ENCODE measurements around the gene RNF157.

Gene RNF157

DNA sequence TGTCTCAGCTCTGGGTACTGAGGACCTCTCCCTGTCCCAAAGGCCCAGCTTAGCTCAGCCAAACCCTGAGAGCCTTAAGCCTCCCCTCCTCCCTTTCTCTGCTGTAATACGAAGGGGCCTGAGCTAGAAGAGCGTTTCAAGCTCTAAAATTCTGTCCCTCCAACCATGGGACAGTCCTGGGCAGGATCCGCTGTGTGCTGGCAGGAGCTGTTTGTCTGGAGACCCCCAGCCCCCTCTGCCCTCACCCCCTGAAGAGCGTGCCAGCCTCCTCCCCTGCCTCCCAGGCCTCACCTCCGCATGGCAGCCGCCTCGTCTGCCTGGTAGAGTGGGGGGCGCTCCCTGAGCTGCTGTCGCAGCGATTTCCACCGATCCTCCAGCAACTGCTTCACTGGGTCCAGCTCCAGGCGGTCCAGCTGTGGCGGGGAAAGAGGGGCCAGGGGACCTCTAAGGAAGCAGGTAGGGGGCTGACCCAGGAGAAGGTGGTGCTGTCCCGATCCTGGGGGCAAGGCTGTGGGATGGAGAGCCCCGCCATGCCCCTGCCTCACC lies 39.5 kb upstream of the RNF157 start:
- Histone ChIP-seq H3K36me3 (replicated peaks; ENCODE audit: insufficient read depth, low read length) (no peaks in the 10 kb centered on the region), H3K4me1 (ENCODE audit: low read length) (no peaks in the 10 kb centered on the region), H3F3A (ENCODE audit: insufficient read depth, low read length) (no peaks in the 10 kb centered on the region), H3K9ac (ENCODE audit: low read length) (no peak overlapping the region), H3K4me3 (ENCODE audit: low read length) (no peak overlapping the region), H2AFZ (ENCODE audit: low read length) (no peak overlapping the region), H3K79me2 (ENCODE audit: low read length) (no peaks in the 10 kb centered on the region), H3K4me2 (ENCODE audit: low read depth, low read length) (no peak overlapping the region), H4K20me1 (ENCODE audit: insufficient read depth, low read length) (no peaks in the 10 kb centered on the region), H3K27me3 (replicated peaks; ENCODE audit: insufficient read depth, low read length) (no peaks in the 10 kb centered on the region), H3K9me3 (replicated peaks; ENCODE audit: insufficient read depth, low read length) (no peaks in the 10 kb centered on the region), H3K9me2 (replicated peaks; ENCODE audit: insufficient read depth, low read length) (no peaks in the 10 kb centered on the region), H3K27ac (ENCODE audit: low read length) (no peak overlapping the region)
- TF ChIP-seq CTCF (IDR thresholded peaks at IDR 0.05; ENCODE audit: low read length) = no peak
- no peak for TF ChIP-seq EZH2 (optimal IDR thresholded peaks at IDR 0.05; ENCODE audit: low read depth, low read length)
- no peak for TF ChIP-seq EZH2phosphoT487 (IDR thresholded peaks at IDR 0.05; ENCODE audit: low read length)
- DNase-seq = no peak

- H3K79me2 ChIP-seq (ENCODE audit: low read length) = no peaks in the 10 kb centered on the region
- no peak overlapping the region for H3K27ac ChIP-seq (ENCODE audit: low read length)
- no peak overlapping the region for H3K4me2 ChIP-seq (ENCODE audit: low read depth, low read length)
- no peaks in the 10 kb centered on the region for H3K9me3 ChIP-seq (replicated peaks; ENCODE audit: insufficient read depth, low read length)
- H3F3A ChIP-seq (ENCODE audit: insufficient read depth, low read length) = peaks cover 3% of the 10 kb centered on the region
- H3K9ac ChIP-seq (ENCODE audit: low read length) = no peak overlapping the region
- H3K27me3 ChIP-seq (replicated peaks; ENCODE audit: insufficient read depth, low read length) = no peaks in the 10 kb centered on the region
- H3K4me1 ChIP-seq (ENCODE audit: low read length) = no peaks in the 10 kb centered on the region
- peak; percentile 84 for DNase-seq
- no peaks in the 10 kb centered on the region for H3K9me2 ChIP-seq (replicated peaks; ENCODE audit: insufficient read depth, low read length)
- no peaks in the 10 kb centered on the region for H4K20me1 ChIP-seq (ENCODE audit: insufficient read depth, low read length)
- 0 out of 2 replicates have a peak overlapping the region, but pooled peaks have one; percentile 24 for H2AFZ ChIP-seq (ENCODE audit: low read length)
- peak; percentile 97 for TF ChIP-seq CTCF (IDR thresholded peaks at IDR 0.05; ENCODE audit: low read length)
- no peak for TF ChIP-seq EZH2phosphoT487 (IDR thresholded peaks at IDR 0.05; ENCODE audit: low read length)
- no peak for TF ChIP-seq EZH2 (optimal IDR thresholded peaks at IDR 0.05; ENCODE audit: low read depth, low read length)
- H3K36me3 ChIP-seq (replicated peaks; ENCODE audit: insufficient read depth, low read length) = no peaks in the 10 kb centered on the region
- H3K4me3 ChIP-seq (ENCODE audit: low read length) = no peak overlapping the region
Measured at GRCh38 chr17:76278952-76279741, 38.9 kb upstream of the RNF157 start.

GRCh38 chr17:76278268-76278908 lies 38.1 kb upstream of the RNF157 start:
- Histone ChIP-seq H3K79me2 (ENCODE audit: low read length) (no peaks in the 10 kb centered on the region), H3K9ac (ENCODE audit: low read length) (no peak overlapping the region), H2AFZ (ENCODE audit: low read length) (no peak overlapping the region), H3F3A (ENCODE audit: insufficient read depth, low read length) (peaks cover 10% of the 10 kb centered on the region), H3K9me2 (replicated peaks; ENCODE audit: insufficient read depth, low read length) (no peaks in the 10 kb centered on the region), H3K27ac (ENCODE audit: low read length) (no peak overlapping the region), H3K4me2 (ENCODE audit: low read depth, low read length) (no peak overlapping the region), H3K36me3 (replicated peaks; ENCODE audit: insufficient read depth, low read length) (no peaks in the 10 kb centered on the region), H4K20me1 (ENCODE audit: insufficient read depth, low read length) (no peaks in the 10 kb centered on the region), H3K4me3 (ENCODE audit: low read length) (no peak overlapping the region), H3K27me3 (replicated peaks; ENCODE audit: insufficient read depth, low read length) (no peaks in the 10 kb centered on the region), H3K4me1 (ENCODE audit: low read length) (no peaks in the 10 kb centered on the region), H3K9me3 (replicated peaks; ENCODE audit: insufficient read depth, low read length) (no peaks in the 10 kb centered on the region)
- no peak for DNase-seq
- TF ChIP-seq EZH2 (optimal IDR thresholded peaks at IDR 0.05; ENCODE audit: low read depth, low read length) = no peak
- no peak for TF ChIP-seq EZH2phosphoT487 (IDR thresholded peaks at IDR 0.05; ENCODE audit: low read length)
- no peak for TF ChIP-seq CTCF (IDR thresholded peaks at IDR 0.05; ENCODE audit: low read length)

Data from MM.1S (cell line).